SW480 (cell line): ENCODE results near the gene NARS2.
"Not testable (repeated sequence)": the region's sequence is repeated elsewhere in the genome, so short reads cannot be mapped to it uniquely, and the experiment has no call there.

ENCODE experiments used
- DNase-seq: peaks from one replicate; pipeline ENCODE4 v3.0.0-alpha.2; 2016; ENCODE audit warnings: low spot score

Gene NARS2

GRCh38 chr11:78574386-78575381 is at the start of gene NARS2:
NARS2 (minus strand) TSS chr11:78574864; CDS start chr11:78574488, 376 bp downstream.
- peak; percentile 97 for DNase-seq

- DNase-seq: no peak
Observed at GRCh38 chr11:78622666-78623065, 48.0 kb upstream of the NARS2 start.

GRCh38 chr11:78620159-78620558 is 45.5 kb upstream of the NARS2 start:
- DNase-seq: no peak

GRCh38 chr11:78615724-78616123 is 41.1 kb upstream of the NARS2 start:
- DNase-seq: no peak

- DNase-seq: no peak
Observed at GRCh38 chr11:78613378-78613813, 38.7 kb upstream of the NARS2 start.

- no peak for DNase-seq
Observed at GRCh38 chr11:78612721-78613377, 38.2 kb upstream of the NARS2 start.

- not testable (repeated sequence) for DNase-seq
Observed at GRCh38 chr11:78609321-78609720, 34.7 kb upstream of the NARS2 start.

- no peak for DNase-seq
Observed at GRCh38 chr11:78607696-78608095, 33.0 kb upstream of the NARS2 start.

GRCh38 chr11:78606667-78607066 is 32.0 kb upstream of the NARS2 start:
- peak; percentile 11 for DNase-seq

- no peak for DNase-seq
Observed at GRCh38 chr11:78605296-78605695, 30.6 kb upstream of the NARS2 start.

GRCh38 chr11:78603792-78604191 is 29.1 kb upstream of the NARS2 start:
- no peak for DNase-seq

GRCh38 chr11:78602771-78603170 is 28.1 kb upstream of the NARS2 start:
- not testable (repeated sequence) for DNase-seq

GRCh38 chr11:78601066-78601465 is 26.4 kb upstream of the NARS2 start:
- DNase-seq: not testable (repeated sequence)

- not testable (repeated sequence) for DNase-seq
Observed at GRCh38 chr11:78597579-78597978, 22.9 kb upstream of the NARS2 start.

GRCh38 chr11:78595436-78596130 is 20.9 kb upstream of the NARS2 start:
- DNase-seq: no peak

- DNase-seq: no peak
Observed at GRCh38 chr11:78594814-78595213, 20.1 kb upstream of the NARS2 start.

- no peak for DNase-seq
Observed at GRCh38 chr11:78588517-78588916, 13.9 kb upstream of the NARS2 start.

- no peak for DNase-seq
Observed at GRCh38 chr11:78587446-78587845, 12.8 kb upstream of the NARS2 start.

GRCh38 chr11:78586452-78587046 is 11.9 kb upstream of the NARS2 start:
- DNase-seq: no peak

- no peak for DNase-seq
Observed at GRCh38 chr11:78583889-78584288, 9.2 kb upstream of the NARS2 start.

- no peak for DNase-seq
Observed at GRCh38 chr11:78577495-78577894, 2.8 kb upstream of the NARS2 start.

GRCh38 chr11:78576549-78577097 is 2.0 kb upstream of the NARS2 start:
- no peak for DNase-seq
